G401 (cell line): ENCODE results near the gene DOCK2. TPM values are rescaled to one million over a fixed set of nuclear protein-coding genes. Genes with fewer than 3 reads are reported as not detected.
"Not testable (repeated sequence)": the region's sequence is repeated elsewhere in the genome, so short reads cannot be mapped to it uniquely, and the experiment has no call there.

Experiments
- DNase-seq: peaks from one replicate; pipeline ENCODE4 v3.0.0-alpha.2; 2015; ENCODE audit warnings: low spot score
- in situ Hi-C: cut with HindIII; loops from 2 replicates; pipeline ENCODE4 v1.10.0; 2016; ENCODE audit warnings: low sequenced_read_pairs, mixed read lengths
- total RNA-seq: library from RNA; depleted of rRNA; stranded (reverse); fragments of >200 nt; shearing (Covaris generic); gene quantifications from 2 replicates; pipeline ENCODE4 v1.2.3, GENCODE V29; 2014

Gene DOCK2
- total RNA-seq, 1 experiment from 2014 or later, result not detected

DNA sequence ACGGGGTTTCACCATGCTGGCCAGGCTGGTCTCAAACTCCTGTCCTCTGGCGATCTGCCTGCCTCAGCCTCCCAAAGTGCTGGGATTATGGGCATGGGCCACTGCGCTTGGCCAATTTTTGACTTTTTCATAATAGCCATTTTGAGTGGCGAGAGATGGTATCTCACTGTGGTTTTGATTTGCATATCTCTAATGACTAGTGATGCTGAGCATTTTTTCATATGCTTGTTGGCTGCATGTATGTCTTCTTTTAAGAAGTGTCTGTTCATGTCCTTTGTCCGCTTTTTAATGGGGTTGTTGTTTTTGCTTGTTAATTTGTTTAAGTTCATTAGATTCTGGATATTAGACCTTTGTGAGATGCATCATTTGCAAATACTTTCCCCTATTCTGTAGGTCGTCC, 129.9 kb downstream of the DOCK2 start:
- in situ Hi-C loops, DNase-seq: not testable (repeated sequence)

DNA sequence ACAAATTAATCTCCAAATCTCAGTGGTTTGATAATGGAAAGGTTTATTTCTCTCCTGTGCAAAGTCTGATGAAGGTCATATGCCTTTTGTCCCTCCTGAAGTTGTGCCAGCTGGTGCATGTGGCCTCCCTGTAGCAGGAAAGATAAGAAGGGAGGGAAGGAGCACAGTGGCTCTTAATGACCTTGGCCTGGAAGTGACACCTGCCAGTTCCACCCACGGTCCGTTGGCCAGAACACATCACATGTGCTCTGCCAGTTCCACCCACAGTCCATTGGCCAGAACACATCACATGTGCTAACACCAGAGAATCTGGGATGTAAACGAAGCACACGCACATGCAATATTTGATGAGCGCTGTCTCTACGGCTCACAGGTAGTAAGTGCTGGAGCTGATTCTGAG, 130.9 kb downstream of the DOCK2 start:
- in situ Hi-C loops, result no loop called here
- DNase-seq, result no peak

DNA sequence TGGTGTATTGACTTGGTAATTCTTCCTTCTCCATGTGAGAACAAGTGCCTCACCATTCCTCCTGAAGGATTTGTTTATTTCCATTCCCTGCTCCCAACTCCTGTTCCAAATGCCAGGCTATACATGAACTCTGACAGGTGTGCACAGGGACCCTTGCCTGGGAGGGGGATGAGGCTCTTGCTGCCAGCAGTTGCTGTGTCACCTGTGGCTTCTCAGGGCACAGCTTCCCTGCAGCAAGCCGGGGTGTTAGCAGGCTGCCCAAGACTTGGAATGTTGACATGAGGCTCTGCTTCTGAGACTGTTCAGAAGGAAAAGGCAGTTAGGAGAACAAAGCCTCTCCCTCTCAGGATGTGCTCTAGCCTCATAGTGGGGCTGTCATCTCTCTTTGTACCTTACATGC, 131.3 kb downstream of the DOCK2 start:
- in situ Hi-C loops, result no loop called here
- DNase-seq, result no peak

DNA sequence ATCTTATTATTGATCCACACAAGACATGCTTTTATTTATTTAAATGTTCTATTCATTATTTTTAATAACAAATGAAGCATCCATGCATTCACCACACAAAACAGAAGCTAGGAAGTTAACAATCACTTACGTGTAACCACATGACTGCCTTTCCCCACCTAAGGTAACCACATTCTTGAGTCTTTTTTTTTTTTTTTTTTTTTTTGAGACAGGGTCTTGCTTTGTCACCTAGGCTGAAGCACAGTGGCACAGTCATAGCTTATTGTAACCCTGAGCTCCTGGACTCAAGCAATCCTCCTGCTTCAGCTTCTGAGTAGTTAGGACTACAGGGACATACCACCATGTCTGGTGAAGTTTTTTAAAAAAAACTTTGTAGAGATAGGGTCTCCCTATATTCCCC, 133.0 kb downstream of the DOCK2 start:
- DNase-seq, result no peak
- in situ Hi-C loops, result no loop called here

DNA sequence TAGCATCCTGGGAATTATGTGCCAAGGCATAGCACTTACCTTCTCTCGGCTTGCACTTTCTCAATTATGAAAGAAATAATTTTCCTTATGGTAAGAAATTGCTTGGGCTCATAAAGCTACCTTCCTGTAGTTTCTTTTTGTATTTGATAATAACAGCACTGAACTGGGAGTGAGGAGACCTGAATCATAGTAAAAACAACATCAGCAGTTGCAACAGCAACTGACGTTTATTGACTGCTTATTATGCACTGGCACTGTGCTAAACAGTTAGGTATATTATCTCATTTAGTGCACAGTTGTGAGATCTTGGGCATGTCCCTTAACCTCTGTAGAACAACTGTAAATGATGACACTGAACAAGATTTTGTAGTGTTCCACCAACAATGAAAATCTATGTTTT, 135.2 kb downstream of the DOCK2 start:
- no peak for DNase-seq
- in situ Hi-C loops, result no loop called here

DNA sequence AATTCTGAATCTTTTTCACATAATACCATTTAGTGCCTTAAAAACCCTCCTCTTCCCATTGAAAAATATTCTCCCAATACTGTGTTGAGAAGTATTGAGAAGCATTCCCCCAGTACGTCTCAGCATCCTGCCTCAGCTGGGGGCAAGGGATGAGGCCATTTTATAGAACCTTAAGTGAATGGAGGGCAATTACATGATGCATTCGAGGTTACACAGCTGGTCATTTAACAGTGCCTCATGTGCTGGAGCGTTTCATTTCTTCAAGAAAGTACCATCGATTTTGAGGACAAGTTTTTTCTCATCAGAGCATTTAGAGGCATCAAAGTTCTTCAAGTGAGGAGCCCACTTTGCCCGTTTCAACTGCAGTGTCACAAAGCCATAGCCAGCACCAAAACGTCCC, 135.6 kb downstream of the DOCK2 start:
- no peak for DNase-seq
- in situ Hi-C loops, result no loop called here

DNA sequence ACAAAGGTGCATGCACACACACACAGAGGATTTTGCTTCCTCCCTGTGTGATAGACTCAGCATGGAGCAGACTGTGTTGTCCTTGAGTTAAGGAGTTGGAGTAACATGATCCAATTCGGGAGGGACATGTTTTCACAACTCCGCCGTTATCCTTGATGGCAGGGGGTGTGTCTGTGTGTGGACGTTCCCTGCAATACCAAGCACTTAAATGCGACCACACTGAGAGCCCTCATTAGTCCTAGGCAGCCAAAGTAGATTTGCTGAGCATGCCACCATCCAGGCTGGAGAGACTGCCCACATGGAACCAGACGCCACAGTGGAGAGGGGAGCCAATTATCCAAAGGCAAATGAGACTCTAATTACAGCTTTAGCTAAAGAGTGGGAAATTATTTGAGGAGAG, 140.1 kb downstream of the DOCK2 start:
- in situ Hi-C loops, result no loop called here

DNA sequence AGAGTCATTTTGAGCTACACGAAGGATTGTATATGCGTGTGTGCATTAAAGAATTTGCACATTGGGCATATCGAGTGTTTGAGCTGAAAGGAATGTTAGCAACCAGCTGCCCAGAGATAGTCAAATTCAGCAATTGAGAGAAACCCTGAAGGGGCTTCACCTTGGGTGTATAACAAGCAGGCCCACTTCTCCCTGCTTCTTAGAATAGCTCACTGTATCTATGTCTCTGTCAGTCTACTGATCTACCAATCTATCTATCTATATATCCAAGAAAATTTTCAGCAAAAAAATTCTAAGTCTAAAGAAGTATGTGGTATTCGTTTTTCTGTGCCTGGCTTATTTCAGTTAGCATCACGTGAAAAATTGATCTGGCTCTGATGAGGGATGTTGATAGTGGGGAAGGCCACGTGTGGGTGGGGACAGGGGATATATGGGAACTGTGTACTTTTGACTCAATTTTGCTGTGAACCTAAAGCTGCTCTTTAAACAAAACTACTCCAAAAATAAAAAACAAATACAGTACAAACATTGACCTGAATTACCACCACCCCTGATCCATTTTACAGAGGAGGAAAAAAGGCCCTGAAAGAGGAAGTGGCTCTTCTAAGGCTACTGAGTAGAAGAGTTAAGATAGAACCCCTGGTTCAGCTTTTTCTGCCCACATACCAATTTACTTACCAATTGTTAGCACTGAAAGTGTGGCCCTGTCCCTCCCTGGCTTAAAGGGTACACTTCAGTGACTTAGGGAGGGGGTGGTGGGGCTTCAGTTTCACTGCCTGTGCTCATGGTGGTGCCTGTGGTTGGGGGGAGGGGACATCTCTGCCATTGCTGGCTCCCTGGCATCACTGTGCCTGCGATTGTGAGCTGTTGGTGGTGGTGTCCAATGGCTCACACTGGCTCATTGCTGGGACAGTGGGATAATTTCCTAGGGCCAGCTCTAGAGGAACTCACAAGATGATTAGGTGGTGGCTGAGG, 141.8 kb downstream of the DOCK2 start:
- no peak for DNase-seq
- in situ Hi-C loops, result no loop called here

More for the DNA sequence above, 140.1 kb downstream of the DOCK2 start:
- no peak for DNase-seq

DNA sequence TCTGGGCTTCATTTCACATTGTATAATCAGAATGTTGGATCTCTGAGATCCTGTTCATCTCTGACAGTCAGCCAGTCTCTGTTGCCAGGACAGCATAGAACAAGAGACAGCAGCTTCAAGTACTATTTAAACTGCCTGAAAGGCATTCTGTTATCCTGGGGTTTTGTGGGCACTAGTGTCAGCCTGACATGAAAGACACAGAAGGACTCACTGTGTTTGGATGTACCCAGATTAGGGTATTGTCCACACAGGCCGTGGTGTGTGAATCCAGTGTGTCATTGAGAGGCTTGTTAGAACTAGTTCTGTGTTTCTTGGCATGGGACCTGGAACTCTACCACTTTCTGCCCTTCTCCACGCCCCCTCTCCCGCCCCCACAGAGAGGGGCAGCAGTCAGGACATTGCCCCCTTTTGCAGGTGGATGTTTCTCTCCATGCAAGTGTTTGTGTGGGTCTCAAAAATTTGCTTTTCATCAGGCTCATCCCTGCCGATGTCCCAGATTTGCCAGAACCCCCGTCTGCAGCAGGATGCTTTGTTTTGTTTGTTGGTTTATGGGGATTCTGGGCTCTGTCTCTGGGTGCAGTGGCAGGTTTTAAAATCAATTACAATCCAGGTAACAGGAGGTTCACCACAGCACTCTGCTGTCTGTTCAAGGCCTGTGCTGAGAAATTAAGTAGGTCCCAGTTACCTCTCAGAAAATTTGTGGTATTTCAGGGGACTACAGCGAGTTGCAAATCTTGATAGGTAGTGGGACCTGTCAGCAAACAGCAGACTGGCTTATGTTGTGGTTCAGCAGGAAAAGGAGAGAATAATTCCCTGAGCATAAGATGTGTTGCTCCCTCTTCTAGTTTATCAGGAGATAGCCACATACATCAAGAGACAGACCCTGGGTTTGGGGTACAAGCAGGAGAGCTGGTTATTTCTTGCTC, 144.6 kb downstream of the DOCK2 start:
- in situ Hi-C loops, result no loop called here
- DNase-seq, result no peak

DNA sequence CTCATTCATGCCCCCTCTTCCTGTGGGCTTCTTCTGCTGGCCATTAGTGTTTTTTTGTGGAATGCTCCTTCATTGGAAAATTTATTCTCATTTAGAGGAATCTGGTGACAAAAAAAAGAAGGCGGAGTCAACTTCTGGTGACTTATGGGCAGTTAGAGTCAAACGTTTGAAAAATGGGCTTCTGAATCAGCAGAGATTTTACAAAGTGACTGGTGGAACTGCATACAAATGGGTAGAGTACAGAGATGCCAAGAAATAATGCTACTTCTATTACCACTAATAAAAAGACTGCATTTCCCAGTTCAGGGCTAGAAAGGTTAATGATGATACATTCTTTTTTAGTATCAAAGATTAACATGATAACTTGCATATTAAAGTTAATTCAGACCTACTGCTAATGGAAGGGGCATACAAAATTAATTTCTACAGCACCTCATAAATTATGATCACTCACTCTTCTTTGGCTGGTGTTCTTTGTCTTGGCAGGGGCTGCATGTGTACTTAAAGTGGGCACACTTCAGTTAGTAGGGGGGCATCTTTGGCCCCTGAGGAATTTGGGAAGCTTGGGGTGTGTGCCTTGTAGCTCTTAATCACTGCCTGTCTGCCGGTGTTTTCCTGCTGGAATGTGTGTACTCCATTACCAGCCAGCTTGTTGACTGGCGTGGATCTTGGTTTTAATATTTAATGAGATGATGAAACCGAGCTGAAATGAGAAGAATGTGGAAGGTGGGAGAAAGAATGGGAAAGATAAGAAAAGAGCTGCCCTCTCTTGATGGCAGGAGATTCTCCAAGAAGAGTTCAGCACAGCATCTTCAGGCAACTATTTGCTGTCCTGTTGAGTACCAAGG, 148.9 kb downstream of the DOCK2 start:
- no peak for DNase-seq
- in situ Hi-C loops, result no loop called here

DNA sequence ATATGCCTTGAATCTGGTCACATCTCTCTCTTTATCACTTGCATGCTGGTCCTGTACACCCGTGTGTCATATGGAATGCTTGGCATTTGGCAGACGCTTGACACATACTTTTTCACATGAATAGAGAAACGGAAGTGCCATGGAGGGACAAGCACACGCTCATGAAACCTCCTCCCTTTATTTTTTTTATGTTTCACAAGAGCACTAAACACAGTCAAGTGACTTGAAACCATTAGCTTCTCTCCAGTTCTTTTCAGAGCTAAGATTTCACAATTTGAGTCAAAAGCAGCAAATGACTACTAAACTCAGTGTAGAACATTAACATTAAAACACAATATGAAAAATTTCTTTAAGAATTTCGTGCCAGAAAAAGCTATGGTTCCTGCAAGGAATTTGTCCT, 151.1 kb downstream of the DOCK2 start:
- DNase-seq, result no peak
- in situ Hi-C loops, result no loop called here

DNA sequence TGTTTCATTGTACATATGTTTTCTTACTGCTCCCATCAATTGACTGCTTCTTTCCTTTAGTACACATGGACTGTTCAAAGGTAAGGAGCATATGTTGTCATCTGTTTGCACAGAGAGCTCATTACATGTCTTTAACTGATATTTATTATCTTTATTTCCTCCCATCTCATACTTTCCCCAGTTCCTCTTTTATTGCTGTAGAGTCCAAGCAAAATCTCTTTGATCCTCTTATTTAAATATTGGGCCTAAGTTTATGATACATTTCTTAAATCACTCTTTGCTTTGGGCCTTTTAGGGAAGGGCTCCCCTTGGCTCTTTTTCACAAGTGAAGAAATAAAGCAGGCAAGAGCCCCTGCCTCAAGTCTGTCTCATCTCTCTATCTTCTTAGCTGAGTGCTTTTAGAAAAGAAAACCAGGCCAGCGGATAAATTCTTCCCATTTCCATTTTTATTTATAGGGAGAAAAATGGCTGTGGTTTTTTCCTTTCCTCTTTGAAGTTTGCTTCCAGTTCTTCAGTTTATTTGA, 152.4 kb downstream of the DOCK2 start:
- in situ Hi-C loops, result no loop called here
- DNase-seq, result no peak

DNA sequence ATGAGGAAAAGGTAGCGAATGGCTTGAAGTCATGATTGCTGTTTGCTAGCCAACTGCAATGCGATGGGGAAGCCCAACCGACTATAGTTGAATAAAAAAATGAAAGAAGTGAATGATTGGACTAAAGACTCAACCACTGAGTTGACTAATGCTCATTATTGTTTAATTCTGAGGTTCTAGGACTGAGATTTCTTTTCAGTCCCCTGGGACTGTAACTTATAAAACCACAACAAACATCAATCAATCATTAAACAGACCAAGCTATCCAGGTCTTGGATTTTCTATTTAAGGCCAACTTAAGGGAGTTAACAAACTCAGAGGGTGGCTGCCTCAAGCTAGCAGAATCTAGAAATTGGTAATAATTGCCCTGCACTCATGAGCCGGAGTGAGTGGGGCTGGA, 154.2 kb downstream of the DOCK2 start:
- in situ Hi-C loops, result no loop called here
- DNase-seq, result no peak

DNA sequence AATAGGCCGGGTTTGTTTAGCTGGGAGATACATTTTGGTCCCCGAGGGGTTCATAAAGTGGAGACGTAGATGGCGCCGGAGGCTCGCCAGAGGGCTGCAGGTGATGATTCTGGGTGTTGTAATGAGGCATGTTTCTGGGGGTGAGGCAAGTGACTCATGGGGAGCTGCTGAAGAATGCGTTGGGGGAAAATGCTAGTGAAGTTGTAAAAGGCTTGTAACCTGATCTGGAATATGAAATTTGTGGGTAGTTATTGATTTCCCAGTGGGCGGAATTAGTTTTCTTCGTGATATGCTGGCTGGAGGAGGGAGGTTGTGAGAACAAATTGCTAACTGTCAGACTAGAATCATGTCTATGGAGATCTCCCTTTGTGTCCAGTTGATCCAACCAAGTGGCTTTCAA, 158.3 kb downstream of the DOCK2 start:
- in situ Hi-C loops, result no loop called here
- no peak for DNase-seq

DNA sequence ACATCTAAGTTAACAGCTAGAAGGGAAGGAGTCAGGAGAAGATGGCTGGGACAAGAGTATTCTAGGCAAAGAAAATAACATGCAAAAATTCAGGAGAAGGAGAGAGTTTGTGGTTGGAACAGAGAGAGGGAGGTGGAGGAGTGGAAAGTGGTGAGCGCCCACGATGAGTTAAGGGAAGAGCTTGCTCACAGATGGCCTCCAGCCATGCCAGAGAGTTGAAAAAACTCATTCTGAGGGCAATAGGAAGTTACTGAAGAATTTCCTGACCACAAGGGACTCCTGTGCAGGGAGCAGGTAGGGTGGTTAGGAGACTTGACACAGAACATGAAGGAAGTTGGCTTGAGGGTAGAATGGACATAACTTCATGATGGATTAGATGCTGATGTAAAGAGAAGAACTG, 159.7 kb downstream of the DOCK2 start:
- in situ Hi-C loops, result no loop called here
- DNase-seq, result no peak

DNA sequence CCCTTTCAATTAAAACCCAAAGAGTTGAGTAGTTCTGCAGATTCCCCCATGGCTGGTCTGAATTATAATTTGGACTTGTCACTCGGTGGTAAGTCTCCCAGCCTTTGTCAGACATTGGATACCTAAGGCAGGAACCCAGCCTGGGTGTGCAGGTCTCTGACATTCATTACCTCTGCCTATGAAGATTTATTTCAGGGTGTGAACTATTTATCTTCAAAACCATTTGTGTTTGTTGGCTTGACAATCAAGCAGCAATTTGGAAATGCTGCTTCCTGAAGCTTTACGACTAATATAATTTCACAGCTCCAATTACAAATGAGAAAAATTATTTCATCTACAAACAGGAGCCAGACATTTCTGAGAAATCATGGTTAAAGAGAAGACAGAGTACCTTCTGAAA, 160.5 kb downstream of the DOCK2 start:
- in situ Hi-C loops, result no loop called here
- DNase-seq, result no peak

DNA sequence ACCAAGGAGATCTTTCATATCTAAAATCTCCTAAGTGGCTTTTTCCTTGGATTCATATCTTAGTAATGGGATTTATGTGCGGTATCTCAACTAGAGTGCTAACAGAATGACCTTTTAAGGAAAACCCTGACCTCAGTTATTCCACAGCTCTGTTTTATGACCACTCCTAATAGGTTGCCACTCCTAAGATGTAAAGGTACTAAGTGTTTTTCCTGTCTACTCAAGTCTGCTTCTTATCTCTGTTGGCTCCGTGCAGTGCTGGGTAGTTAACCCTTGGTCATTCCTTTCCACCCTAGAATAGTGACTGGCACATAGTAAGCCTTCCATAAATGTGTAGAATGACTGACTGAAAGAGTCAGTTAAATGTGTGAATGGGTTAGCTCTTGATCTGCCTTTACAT, 161.4 kb downstream of the DOCK2 start:
- in situ Hi-C loops, result no loop called here

DNA sequence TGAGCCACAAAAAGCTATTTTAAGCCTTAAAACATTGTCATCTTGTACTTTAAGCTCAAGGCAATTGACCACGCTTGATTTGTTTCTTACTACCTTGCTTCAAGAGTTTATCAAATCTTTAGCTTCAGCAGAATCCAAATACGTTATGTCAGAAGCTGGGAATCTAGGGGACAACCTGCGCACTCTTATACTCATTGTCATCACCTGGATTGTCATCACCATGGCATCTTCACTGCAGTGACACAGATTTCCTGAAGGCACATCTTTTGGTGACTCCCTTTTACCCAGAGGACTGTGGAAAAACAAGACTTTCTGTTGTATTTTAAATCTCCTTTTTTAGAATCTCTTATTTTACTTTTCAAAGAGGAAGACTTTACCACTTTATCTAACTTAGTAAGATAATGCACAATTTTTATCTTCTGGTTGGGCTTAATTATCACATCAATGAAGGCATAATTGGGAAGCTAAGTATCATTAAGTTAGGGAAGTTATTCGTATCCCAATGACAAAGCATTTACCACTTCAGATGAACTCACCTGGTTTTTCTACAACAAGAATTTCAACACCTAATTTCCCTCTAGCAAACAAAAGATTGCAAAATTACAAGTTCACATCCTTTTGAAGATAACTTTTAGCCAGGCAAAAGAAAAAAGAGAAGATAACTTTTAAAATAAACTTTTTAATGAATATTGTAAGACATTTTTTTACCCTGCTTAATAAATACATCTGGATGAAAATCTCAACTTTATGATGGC, 162.0 kb downstream of the DOCK2 start:
- DNase-seq, result no peak
- in situ Hi-C loops, result no loop called here

More for the DNA sequence above, 161.4 kb downstream of the DOCK2 start:
- DNase-seq, result no peak
